HL-60/S4 treated with retinoic acid at 250 ng/mL for 4 days and 3 days (cell line): ENCODE measurements around the gene DLGAP1.

Source experiments
- in situ Hi-C: fragments of 300-500 bp; cut with MboI; formaldehyde crosslinking; loops from 2 replicates; pipeline ENCODE4 v1.7.0; 2022; ENCODE audit warnings: low sequenced_read_pairs

The DLGAP1 gene

GRCh38 chr18:3530807-3531206, 924.3 kb downstream of the DLGAP1 start:
- in situ Hi-C loops, result no loop called here

- in situ Hi-C loops, result no loop called here
Measured at GRCh38 chr18:3529601-3530000, 925.5 kb downstream of the DLGAP1 start.

DNA sequence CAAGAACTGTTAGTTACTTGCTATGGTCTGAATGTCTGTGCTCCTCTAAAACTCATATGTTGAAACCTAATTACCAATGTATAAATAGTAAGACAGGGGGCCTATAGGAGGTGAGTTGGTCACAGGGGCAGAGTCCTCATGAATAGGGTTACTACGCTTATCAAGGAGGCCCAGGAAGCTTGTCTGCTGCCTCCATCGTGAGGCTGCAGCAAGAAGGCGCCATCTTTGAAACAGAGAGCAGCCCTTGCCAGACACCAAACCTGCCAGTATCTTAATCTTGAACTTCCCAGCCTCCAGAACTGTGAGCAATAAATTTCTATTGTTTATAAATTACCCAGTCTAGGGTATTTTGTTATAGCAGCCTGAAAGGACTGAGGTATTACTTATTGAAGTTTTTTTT, 926.0 kb downstream of the DLGAP1 start:
- in situ Hi-C loops, result no loop called here

- in situ Hi-C loops, result no loop called here
Measured at GRCh38 chr18:3528231-3528630, 926.9 kb downstream of the DLGAP1 start.

DNA sequence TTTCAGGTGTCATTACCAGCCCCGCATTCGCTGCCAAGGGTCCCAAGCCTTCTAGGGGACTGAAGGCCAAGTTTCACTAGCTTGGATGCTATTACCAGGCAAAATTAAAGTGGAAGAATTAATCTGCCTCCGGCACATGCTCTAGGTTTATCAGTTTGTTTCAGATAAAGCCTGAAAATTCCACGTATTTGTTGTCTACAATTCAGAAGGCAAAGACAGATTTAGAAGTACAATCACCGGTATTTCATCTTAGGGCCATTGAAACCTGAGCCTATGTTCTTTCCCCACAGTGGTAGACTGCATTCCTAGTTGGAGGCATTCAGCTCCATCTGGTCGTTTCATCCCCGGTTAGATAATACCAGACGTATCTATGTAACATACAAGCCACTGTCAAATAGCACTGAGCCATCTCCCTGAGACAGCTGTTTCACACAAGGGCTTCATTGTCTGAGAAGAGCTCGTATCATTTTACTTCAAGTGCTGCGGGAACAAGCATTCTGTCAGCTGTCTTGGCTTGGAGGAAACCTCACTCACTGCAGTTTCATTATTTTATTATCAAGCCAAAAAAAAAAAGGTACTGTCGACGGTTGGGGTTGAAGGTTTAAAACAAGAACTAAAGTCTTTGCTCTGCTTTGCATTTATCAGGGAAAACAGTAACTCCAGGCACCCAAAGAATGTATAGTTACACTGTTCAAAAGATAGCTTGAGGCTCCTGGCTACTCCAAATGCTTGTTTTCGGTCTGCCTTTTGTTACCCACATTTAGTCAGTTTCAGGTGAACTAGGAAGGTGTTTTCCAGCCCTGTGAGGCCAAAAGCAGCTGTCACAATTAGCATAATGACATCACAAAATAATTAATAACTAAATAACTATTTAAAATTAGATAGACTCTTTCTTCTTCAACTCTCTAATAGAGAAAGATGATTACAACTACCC, 928.4 kb downstream of the DLGAP1 start:
- in situ Hi-C loops, result no loop called here

DNA sequence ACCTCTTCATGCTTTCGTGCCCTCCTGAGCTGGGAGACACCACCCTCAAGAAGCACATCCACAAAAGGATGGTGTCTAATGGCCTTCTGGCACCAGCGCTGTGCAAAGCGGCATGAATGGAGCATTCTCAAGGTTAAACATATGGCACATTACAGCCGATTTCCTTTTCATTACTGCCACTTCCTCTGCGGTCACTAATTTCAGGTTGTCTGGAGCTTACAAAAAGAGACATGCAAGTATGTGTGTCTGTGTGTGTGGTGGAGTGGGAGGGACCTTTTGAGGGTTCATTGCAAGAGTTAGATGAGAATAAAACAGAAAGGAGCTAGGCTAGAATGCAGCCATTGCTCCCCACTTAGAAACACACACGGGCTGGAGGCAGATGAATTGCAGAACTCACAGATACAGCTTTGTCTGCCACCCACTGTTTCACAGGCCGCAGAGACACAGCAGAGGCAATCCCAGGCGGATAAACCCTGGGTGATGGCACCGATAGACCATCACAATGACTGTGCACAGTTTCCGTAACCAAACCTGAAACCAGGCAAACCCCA, 929.2 kb downstream of the DLGAP1 start:
- in situ Hi-C loops, result no loop called here

- in situ Hi-C loops, result no loop called here
Measured at GRCh38 chr18:3524706-3525105, 930.4 kb downstream of the DLGAP1 start.

DNA sequence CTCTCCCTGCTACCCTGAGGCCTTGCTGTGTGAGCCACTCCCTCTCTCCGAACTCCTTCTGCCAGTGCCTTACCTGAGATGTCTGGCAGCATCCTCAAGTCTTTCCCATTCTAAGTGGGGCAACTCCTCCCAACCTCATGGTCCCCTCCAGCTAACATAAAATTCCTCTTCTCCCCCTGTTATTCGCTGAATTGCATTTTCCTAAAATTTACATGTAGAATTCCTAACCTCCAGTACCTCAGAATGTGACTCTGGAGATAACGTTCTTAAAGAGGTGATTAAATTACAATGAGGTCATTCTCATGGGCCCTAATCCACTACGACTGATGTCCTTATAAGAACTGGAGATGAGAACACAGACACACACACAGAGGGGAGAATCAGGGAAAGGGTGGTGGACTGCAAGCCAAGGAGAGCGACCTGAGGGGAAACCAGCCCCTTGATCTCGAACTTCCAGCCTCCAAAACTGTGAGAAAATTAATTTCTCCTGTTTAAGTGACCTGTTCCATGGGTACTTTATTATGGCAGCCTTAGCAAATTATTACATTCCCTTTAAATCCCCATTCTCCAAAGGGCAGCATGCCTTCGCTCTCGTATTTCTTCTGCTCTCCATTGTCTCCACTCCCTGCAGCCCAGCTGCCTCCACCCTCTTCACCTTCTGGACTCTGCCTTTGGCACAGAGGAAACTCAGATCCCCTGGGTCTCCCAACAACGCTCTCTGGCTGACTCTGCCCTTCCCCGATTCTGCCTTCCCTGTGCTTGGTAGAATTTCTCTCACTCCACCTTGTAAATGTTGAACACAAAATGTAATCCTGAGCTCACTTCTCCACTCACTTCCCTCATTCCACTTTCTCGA, 934.6 kb downstream of the DLGAP1 start:
- in situ Hi-C loops, result no loop called here

DNA sequence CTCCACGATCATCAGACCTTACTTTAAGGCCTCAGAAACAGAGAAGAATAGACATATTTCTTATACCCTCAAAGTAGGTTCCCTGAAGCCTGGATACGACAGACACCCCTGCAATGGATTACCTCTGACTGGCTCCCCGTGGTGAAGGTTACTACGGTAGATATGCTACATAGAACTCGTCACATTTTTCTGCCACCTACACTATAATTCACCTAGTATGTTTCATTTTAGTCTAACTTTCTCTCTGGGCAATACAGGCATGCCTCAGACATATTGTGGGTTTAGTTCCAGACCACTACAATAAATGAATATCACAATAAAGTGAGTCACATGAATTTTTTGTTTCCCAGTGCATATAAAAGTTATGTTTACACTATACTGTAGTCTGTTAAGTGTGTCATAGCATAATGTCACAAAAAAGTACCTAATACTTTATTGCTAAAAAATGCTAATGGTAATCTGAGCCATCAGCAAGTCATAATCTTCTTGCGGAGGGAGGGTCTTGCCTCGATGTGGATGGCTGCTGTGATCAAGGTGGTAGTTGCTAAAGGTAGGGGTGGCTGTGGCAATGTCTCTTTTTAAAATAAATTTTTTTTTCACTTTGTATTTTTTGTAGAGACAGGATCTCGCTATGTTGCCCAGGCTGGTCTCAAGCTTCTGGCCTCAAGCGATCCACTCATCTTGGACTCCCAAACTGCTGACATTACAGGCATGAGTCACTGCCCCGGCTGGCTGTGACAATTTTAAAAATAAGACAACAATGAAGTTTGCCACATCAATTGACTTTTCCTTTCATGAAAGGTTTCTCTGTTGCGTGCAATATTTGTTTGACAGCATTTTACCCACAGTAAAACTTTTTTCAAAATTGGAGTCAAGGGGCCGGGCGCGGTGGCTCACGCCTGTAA, 940.5 kb downstream of the DLGAP1 start:
- in situ Hi-C loops, result no loop called here

DNA sequence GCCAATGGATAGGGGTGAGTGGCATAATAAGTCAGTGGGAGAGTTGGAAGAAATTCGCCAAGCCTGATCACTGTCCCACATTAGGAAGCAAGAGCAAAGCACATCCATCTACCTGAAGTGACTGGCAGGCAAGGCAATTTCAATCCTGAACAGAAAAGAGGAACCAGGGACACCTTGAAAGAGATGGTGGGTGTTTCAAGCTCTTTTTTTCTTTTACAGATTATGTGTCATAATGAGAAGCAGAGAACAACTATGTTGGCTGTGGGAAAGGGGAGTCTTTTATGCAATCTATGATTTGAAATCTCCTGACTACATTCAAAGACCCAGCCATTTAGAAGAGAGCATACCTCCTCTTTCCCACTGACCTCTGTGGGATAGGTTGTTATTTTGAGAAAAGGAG, 941.6 kb downstream of the DLGAP1 start:
- in situ Hi-C loops, result no loop called here

GRCh38 chr18:3511980-3512379, 943.1 kb downstream of the DLGAP1 start:
- in situ Hi-C loops, result no loop called here

DNA sequence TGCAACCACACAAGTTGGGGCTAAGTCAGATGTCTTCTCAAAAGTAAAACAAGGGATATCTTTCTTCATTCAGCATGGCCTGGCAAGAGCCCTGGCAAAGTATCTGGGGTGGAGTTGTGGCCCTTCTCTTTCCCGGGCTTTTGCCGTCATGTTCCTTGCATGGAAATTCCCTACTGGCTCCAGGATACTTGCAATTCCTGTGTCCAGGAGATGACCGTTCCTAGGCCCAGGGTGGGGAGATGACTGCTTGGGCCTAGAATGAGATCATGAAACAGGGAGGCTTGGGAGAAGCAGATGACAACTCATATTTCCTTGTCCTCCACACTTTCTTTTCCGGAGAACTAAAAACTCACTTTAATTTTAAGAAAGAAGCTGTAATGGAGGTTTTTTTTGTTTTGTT, 944.2 kb downstream of the DLGAP1 start:
- in situ Hi-C loops, result no loop called here

DNA sequence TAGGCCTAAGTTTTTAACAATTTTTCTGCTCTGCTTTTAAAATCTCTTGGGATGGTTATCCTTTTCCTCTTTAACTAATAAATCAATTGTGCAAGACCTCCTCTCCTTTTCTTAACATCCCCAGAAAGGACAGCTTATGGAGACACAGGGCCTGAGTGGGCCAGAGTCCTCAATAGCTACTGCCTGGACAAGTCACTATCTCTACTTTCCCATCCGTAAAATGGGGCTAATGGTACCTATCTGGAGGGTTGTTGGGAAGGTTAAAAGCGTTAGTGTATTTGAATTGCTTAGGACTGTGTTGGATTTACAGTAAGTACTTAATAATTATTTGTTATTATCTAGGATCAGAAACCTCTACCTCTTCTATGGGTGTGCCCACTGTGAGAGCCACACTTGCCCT, 945.1 kb downstream of the DLGAP1 start:
- in situ Hi-C loops, result no loop called here

- in situ Hi-C loops, result no loop called here
Measured at GRCh38 chr18:3508576-3509549, 946.2 kb downstream of the DLGAP1 start.

DNA sequence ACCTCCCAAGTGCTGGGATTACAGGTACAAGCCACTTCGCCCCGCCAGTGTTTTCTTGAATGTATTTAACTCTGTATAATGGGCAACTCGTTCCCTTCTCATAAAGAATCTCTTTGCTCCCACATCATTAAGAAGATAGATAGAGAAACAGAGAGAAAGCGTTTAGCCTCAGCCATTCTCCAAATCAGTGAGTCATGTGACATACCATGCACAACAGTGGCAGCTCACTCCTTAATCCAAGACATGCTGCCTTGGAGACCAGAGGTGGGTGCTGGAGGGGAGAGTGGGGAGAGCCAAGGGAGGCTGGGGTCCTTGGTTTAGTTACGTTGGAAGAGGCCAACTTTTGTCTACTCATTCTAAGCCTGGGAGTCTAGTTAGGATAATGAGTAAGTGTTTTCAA, 950.5 kb downstream of the DLGAP1 start:
- in situ Hi-C loops, result no loop called here

DNA sequence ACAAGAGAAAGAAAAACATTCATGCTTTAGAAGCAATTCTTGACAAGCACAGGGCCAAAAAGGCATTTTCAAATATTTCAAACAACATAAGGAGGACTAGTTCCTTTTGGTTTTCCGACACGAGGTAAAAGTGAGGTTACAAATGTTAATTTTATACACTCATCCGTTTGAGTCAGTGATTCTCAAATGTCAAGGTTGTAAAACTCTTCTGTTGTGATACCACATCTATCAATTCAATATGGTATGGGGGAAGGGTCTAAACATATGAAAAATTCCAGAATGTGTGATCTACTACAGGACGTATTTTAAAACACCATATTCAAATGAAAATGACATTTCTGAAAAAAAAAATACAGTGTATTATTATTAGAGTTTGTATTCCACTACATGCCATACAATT, 952.5 kb downstream of the DLGAP1 start:
- in situ Hi-C loops, result no loop called here

- in situ Hi-C loops, result no loop called here
Measured at GRCh38 chr18:3500016-3500415, 955.1 kb downstream of the DLGAP1 start.

DNA sequence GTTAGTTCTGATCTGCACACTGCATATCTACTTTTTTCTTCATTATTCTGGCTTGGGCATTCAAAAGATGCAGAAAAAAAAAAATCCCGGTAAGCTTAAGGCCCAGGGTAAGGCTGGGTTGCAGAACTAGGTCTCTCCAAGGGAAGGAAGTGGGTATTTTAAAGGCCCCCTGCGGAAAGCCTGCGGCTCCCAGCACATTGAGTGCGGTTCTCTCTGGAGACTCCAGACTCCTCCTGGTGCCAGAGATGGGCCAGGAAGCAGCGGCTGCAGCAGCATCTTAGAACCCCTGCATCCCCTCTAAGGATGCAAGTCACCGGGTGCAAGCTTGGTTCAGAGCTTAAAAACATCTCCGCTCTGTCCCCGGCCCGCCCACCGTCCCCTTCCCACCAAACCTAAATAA, 955.6 kb downstream of the DLGAP1 start:
- in situ Hi-C loops, result loop anchor here (25.0 kb wide), 1 partner anchor 112 kb away; no protein-coding TSS in a partner anchor
